MCF 10A (cell line): Measurements from ENCODE around the gene CCDC171. TPM values are rescaled to one million over a fixed set of nuclear protein-coding genes. Genes with fewer than 3 reads are reported as not detected.
A peak's percentile ranks its signal among the peaks of the same experiment; 100 is the strongest.

Experiments
- BruUV-seq: library from RNA; stranded (reverse); fragments of 400-500 nt; replicated peaks from 2 replicates; lab custom pipeline; 2021; lab: Mats Ljungman, UMichigan
- CTCF ChIA-PET: fragments of 300-600 bp; sonication (Branson Sonifier 250); formaldehyde crosslinking; extraction: SDS; loops from one replicate; lab custom pipeline; 2021; ENCODE audit warnings: antibody characterized with exemption, inconsistent platforms; lab: Yijun Ruan, JAX
- POLR2A ChIA-PET: fragments of 300-600, 350-650 bp; sonication (Branson Sonifier 250); formaldehyde crosslinking; extraction: SDS; loops from one replicate; lab custom pipeline; 2020; ENCODE audit warnings: antibody characterized with exemption, inconsistent platforms; lab: Yijun Ruan, JAX
- DNase-seq: peaks from one replicate; pipeline ENCODE4 v3.0.0-alpha.2; 2018; ENCODE audit not compliant: unreplicated experiment
- H3K27ac Mint-ChIP-seq: one replicate; pipeline ENCODE4 v1.8.0; 2022; ENCODE audit warnings: mild to moderate bottlenecking, low read depth, mixed read lengths; ENCODE audit not compliant: unreplicated experiment
- H3K27me3 Mint-ChIP-seq: one replicate; pipeline ENCODE4 v1.8.0; 2022; ENCODE audit warnings: mixed read lengths; ENCODE audit not compliant: insufficient read depth, unreplicated experiment
- H3K36me3 Mint-ChIP-seq: one replicate; pipeline ENCODE4 v1.8.0; 2022; ENCODE audit warnings: mild to moderate bottlenecking, moderate library complexity, mixed read lengths; ENCODE audit not compliant: insufficient read depth, unreplicated experiment
- H3K4me1 Mint-ChIP-seq: one replicate; pipeline ENCODE4 v1.8.0; 2022; ENCODE audit warnings: mixed read lengths; ENCODE audit not compliant: insufficient read depth, unreplicated experiment
- H3K4me3 Mint-ChIP-seq: one replicate; pipeline ENCODE4 v1.8.0; 2022; ENCODE audit warnings: mild to moderate bottlenecking, moderate library complexity, mixed read lengths; ENCODE audit not compliant: unreplicated experiment
- H3K9me3 Mint-ChIP-seq: one replicate; pipeline ENCODE4 v1.8.0; 2022; ENCODE audit warnings: mixed read lengths; ENCODE audit not compliant: unreplicated experiment
- CTCF ChIP-seq: fragments of 200-600 bp; IDR thresholded peaks from one replicate; pipeline ENCODE4 v1.8.0; 2022; ENCODE audit warnings: antibody characterized with exemption, mild to moderate bottlenecking; ENCODE audit not compliant: unreplicated experiment
- intact Hi-C: fragments of 100-400 bp; cut with micrococcal nuclease; formaldehyde crosslinking; loops from 2 replicates; pipeline ENCODE4 v1.14.1; 2022
- total RNA-seq: library from RNA; stranded (reverse); gene quantifications from 2 replicates; pipeline ENCODE4 v1.2.3, GENCODE V29; 2022

The CCDC171 gene
- total RNA-seq, 1 experiment from 2014 or later, result 1.7 TPM

GRCh38 chr9:15837079-15837679, 284.3 kb downstream of the CCDC171 start:
- intact Hi-C loops, result no loop called here
- no peaks in the 10 kb centered on the region for H3K27me3 Mint-ChIP-seq
- TF ChIP-seq CTCF, result peak; percentile 66
- H3K4me1 Mint-ChIP-seq, result peaks cover 3% of the 10 kb centered on the region
- ChIA-PET CTCF (interaction anchor here (0.5 to 1.2 kb wide), 16 partner anchors 9 to 1550 kb away, joined by 3 to 8 read pairs (median 4); no protein-coding TSS in a partner anchor), POLR2A (no interaction called here)
- no TSS peak for BruUV-seq
- no peaks in the 10 kb centered on the region for H3K9me3 Mint-ChIP-seq
- no peak overlapping the region for H3K27ac Mint-ChIP-seq
- H3K36me3 Mint-ChIP-seq, result no peaks in the 10 kb centered on the region
- peak; percentile 70 for DNase-seq
- H3K4me3 Mint-ChIP-seq, result no peak overlapping the region

- Mint-ChIP-seq H3K27ac (no peak overlapping the region), H3K4me3 (no peak overlapping the region), H3K9me3 (no peaks in the 10 kb centered on the region), H3K36me3 (no peaks in the 10 kb centered on the region), H3K4me1 (no peaks in the 10 kb centered on the region), H3K27me3 (no peaks in the 10 kb centered on the region)
- DNase-seq, result no peak
- TF ChIP-seq CTCF, result no peak
- intact Hi-C loops, result no loop called here
- ChIA-PET POLR2A (no interaction called here), CTCF (interaction anchor here (0.6 kb wide), 1 partner anchor 141 kb away, joined by 3 read pairs; no protein-coding TSS in a partner anchor)
- no TSS peak for BruUV-seq
These were observed 289.2 kb downstream of the CCDC171 start for GRCh38 chr9:15842051-15842450.

- no peak for DNase-seq
- POLR2A ChIA-PET, result no interaction called here
- intact Hi-C loops, result no loop called here
- Mint-ChIP-seq H3K36me3 (no peaks in the 10 kb centered on the region), H3K9me3 (no peaks in the 10 kb centered on the region), H3K4me3 (no peak overlapping the region), H3K27ac (no peak overlapping the region), H3K4me1 (no peaks in the 10 kb centered on the region), H3K27me3 (no peaks in the 10 kb centered on the region)
- BruUV-seq, result no TSS peak
- CTCF ChIA-PET, result no interaction called here
- TF ChIP-seq CTCF, result no peak
These were observed 290.5 kb downstream of the CCDC171 start for GRCh38 chr9:15843316-15843715.

GRCh38 chr9:15843931-15844330, 291.1 kb downstream of the CCDC171 start:
- no peaks in the 10 kb centered on the region for H3K27me3 Mint-ChIP-seq
- no peaks in the 10 kb centered on the region for H3K36me3 Mint-ChIP-seq
- no peak overlapping the region for H3K27ac Mint-ChIP-seq
- no peak for DNase-seq
- H3K4me1 Mint-ChIP-seq, result no peaks in the 10 kb centered on the region
- ChIA-PET POLR2A (no interaction called here), CTCF (no interaction called here)
- BruUV-seq, result no TSS peak
- H3K4me3 Mint-ChIP-seq, result no peak overlapping the region
- intact Hi-C loops, result no loop called here
- H3K9me3 Mint-ChIP-seq, result no peaks in the 10 kb centered on the region
- no peak for TF ChIP-seq CTCF
